OCI-LY1 (cell line): ENCODE data around the gene KLHL2.

Experiments
- H2AFZ ChIP-seq: fragments of 200-600 bp; sonication (generic), shearing (Covaris generic); 2 replicates; pipeline ENCODE4 v1.6.0; 2014; ENCODE audit warnings: antibody characterized with exemption, mild to moderate bottlenecking, low read length
- H3F3A ChIP-seq: fragments of 200-600 bp; sonication (generic), shearing (Covaris generic); 2 replicates; pipeline ENCODE4 v1.6.0; 2014; ENCODE audit warnings: mild to moderate bottlenecking, antibody characterized with exemption, low read length, moderate library complexity; ENCODE audit not compliant: insufficient read depth
- H3K27ac ChIP-seq: fragments of 200-600 bp; sonication (generic); 2 replicates; pipeline ENCODE4 v1.5.1; 2014; ENCODE audit warnings: low read length, mixed run types, mild to moderate bottlenecking, low read depth; ENCODE audit not compliant: poor library complexity, severe bottlenecking
- H3K27me3 ChIP-seq: fragments of 200-600 bp; sonication (generic); 2 replicates; pipeline ENCODE4 v1.6.0; 2014; ENCODE audit warnings: antibody characterized with exemption, mild to moderate bottlenecking, low read length, moderate library complexity; ENCODE audit not compliant: insufficient read depth
- H3K36me3 ChIP-seq: fragments of 200-600 bp; sonication (generic); 2 replicates; pipeline ENCODE4 v1.6.1; 2014; ENCODE audit warnings: mild to moderate bottlenecking, antibody characterized with exemption, low read length, moderate library complexity, mixed read lengths; ENCODE audit not compliant: insufficient read depth
- H3K4me1 ChIP-seq: fragments of 200-600 bp; sonication (generic); 2 replicates; pipeline ENCODE4 v1.5.1; 2014; ENCODE audit warnings: mild to moderate bottlenecking, low read length, moderate library complexity; ENCODE audit not compliant: insufficient read depth, severe bottlenecking
- H3K4me2 ChIP-seq: fragments of 200-600 bp; sonication (generic), shearing (Covaris generic); 2 replicates; pipeline ENCODE4 v1.6.1; 2014; ENCODE audit warnings: low read length
- H3K4me3 ChIP-seq: fragments of 200-600 bp; sonication (generic); 2 replicates; pipeline ENCODE4 v1.5.1; 2014; ENCODE audit warnings: low read length, low read depth, mild to moderate bottlenecking, mixed read lengths; ENCODE audit not compliant: poor library complexity, severe bottlenecking
- H3K79me2 ChIP-seq: fragments of 200-600 bp; shearing (Covaris generic); 2 replicates; pipeline ENCODE4 v1.6.1; 2016; ENCODE audit warnings: mixed run types, low read length, mixed read lengths; ENCODE audit not compliant: insufficient read depth
- H3K9ac ChIP-seq: fragments of 200-600 bp; sonication (generic), shearing (Covaris generic); 2 replicates; pipeline ENCODE4 v1.6.1; 2014; ENCODE audit warnings: mild to moderate bottlenecking, low read length, mixed read lengths
- H3K9me2 ChIP-seq: fragments of 200-600 bp; sonication (generic), shearing (Covaris generic); 2 replicates; pipeline ENCODE4 v1.6.1; 2014; ENCODE audit warnings: low read depth, mild to moderate bottlenecking, low read length, mixed read lengths
- H3K9me3 ChIP-seq: fragments of 200-600 bp; shearing (Covaris generic); 2 replicates; pipeline ENCODE4 v1.6.1; 2014; ENCODE audit warnings: low read length, mixed read lengths
- H4K20me1 ChIP-seq: fragments of 200-600 bp; sonication (generic), shearing (Covaris generic); 2 replicates; pipeline ENCODE4 v1.6.0; 2016; ENCODE audit warnings: mild to moderate bottlenecking, low read length; ENCODE audit not compliant: insufficient read depth
- CTCF ChIP-seq: fragments of 200-600 bp; sonication (generic), shearing (Covaris generic); IDR thresholded peaks from 2 replicates; pipeline ENCODE4 v1.5.1; 2017; ENCODE audit warnings: mild to moderate bottlenecking, antibody characterized with exemption, low read length, moderate library complexity, mixed read lengths
- EZH2 ChIP-seq: fragments of 200-600 bp; sonication (generic), shearing (Covaris generic); IDR thresholded peaks from 2 replicates; pipeline ENCODE4 v1.8.0; 2017; ENCODE audit warnings: borderline replicate concordance, mixed run types, mild to moderate bottlenecking, antibody characterized with exemption, low read length, moderate library complexity, mixed read lengths

KLHL2 gene

GRCh38 chr4:165288226-165288625 is 80.9 kb downstream of the KLHL2 start:
- TF ChIP-seq CTCF, result no peak
- Histone ChIP-seq H3K9me2 (no peaks in the 10 kb centered on the region), H3K4me3 (no peak overlapping the region), H3K27me3 (no peaks in the 10 kb centered on the region), H2AFZ (no peak overlapping the region), H3K36me3 (no peaks in the 10 kb centered on the region; the same call in 1 of the 2 replicates), H3K79me2 (no peaks in the 10 kb centered on the region), H3K4me1 (peaks cover 16% of the 10 kb centered on the region), H4K20me1 (no peaks in the 10 kb centered on the region), H3K4me2 (no peak overlapping the region), H3F3A (no peaks in the 10 kb centered on the region), H3K9me3 (no peaks in the 10 kb centered on the region), H3K27ac (no peak overlapping the region), H3K9ac (no peak overlapping the region)

- Histone ChIP-seq H4K20me1 (no peaks in the 10 kb centered on the region), H3K27ac (no peak overlapping the region)
Measured at GRCh38 chr4:165288639-165289422, 81.5 kb downstream of the KLHL2 start.

GRCh38 chr4:165289423-165289785 is 82.0 kb downstream of the KLHL2 start:
- Histone ChIP-seq H3K9ac (no peak overlapping the region), H3K27ac (no peak overlapping the region), H3K79me2 (no peaks in the 10 kb centered on the region), H3K4me1 (peaks cover 27% of the 10 kb centered on the region), H3K27me3 (no peaks in the 10 kb centered on the region), H3K4me2 (no peak overlapping the region), H2AFZ (no peak overlapping the region), H3F3A (no peaks in the 10 kb centered on the region), H4K20me1 (no peaks in the 10 kb centered on the region), H3K4me3 (no peak overlapping the region), H3K36me3 (no peaks in the 10 kb centered on the region; the same call in 1 of the 2 replicates), H3K9me2 (no peaks in the 10 kb centered on the region), H3K9me3 (no peaks in the 10 kb centered on the region)
- no peak for TF ChIP-seq CTCF
- no peak for TF ChIP-seq EZH2

More at GRCh38 chr4:165288639-165289422, 81.5 kb downstream of the KLHL2 start:
- H3K79me2 ChIP-seq, result no peaks in the 10 kb centered on the region
- no peak overlapping the region for H3K9ac ChIP-seq
- TF ChIP-seq CTCF (no peak), EZH2 (no peak)
- H2AFZ ChIP-seq, result no peak overlapping the region
- H3K27me3 ChIP-seq, result no peaks in the 10 kb centered on the region
- H3K9me3 ChIP-seq, result no peaks in the 10 kb centered on the region
- no peak overlapping the region for H3K4me3 ChIP-seq
- H3K4me2 ChIP-seq, result no peak overlapping the region
- H3F3A ChIP-seq, result no peaks in the 10 kb centered on the region
- H3K9me2 ChIP-seq, result no peaks in the 10 kb centered on the region
- no peaks in the 10 kb centered on the region; the same call in 1 of the 2 replicates for H3K36me3 ChIP-seq
- H3K4me1 ChIP-seq, result peaks cover 21% of the 10 kb centered on the region
